HCT116 (cell line): ENCODE results near the gene RASSF9. TPM values are rescaled to one million over a fixed set of nuclear protein-coding genes. Genes with fewer than 3 reads are reported as not detected.
A peak's percentile ranks its signal among the peaks of the same experiment; 100 is the strongest.

Experiments
- ATAC-seq: fragments of 200-7000 bp; cut with Tn5 transposase; 2 replicates; pipeline ENCODE4 v1.9.1; 2020; ENCODE audit warnings: mild to moderate bottlenecking, moderate library complexity
- BruUV-seq: library from RNA; stranded (reverse); fragments of 400-500 nt; replicated peaks from 2 replicates; lab custom pipeline; 2021; lab: Mats Ljungman, UMichigan
- CTCF ChIA-PET: fragments of 300-600 bp; sonication (Branson Sonifier 250); formaldehyde crosslinking; loops from one replicate; lab custom pipeline; 2021; ENCODE audit warnings: antibody characterized with exemption; lab: Charles Lee
- POLR2A ChIA-PET: fragments of 300-600, 350-600 bp; sonication (Branson Sonifier 250); formaldehyde crosslinking; loops from one replicate; lab custom pipeline; 2021; ENCODE audit warnings: antibody characterized with exemption; lab: Charles Lee
- RAD21 ChIA-PET, 2 experiments: fragments of 300-600 bp; sonication (Branson Sonifier 250); formaldehyde crosslinking; loops; one replicate each; lab custom pipeline; 2023; ENCODE audit warnings: low total read pairs in 2 of 2; ENCODE audit not compliant: uncharacterized antibody in 2 of 2, unreplicated experiment in 2 of 2, low non-redundant PET in 1 of 2; lab: Charles Lee
- DNase-seq: peaks from one replicate; pipeline ENCODE4 v3.0.0-alpha.2; 2010; ENCODE audit warnings: low read depth, low spot score
- H2AFZ ChIP-seq: fragments of 200-600 bp; shearing (Covaris generic), sonication (generic); 2 replicates; pipeline ENCODE4 v1.6.1; 2017; ENCODE audit warnings: low read depth, mixed run types, mixed read lengths, antibody characterized with exemption, low read length; ENCODE audit not compliant: poor library complexity, severe bottlenecking
- H3K27ac ChIP-seq: 2 replicates; pipeline ENCODE4 v1.5.1; 2012; ENCODE audit warnings: low read depth, low read length
- H3K27me3 ChIP-seq: fragments of 200-600 bp; sonication (generic); 2 replicates; pipeline ENCODE4 v1.6.1; 2016; ENCODE audit warnings: mixed run types, low read length, mixed read lengths; ENCODE audit not compliant: insufficient read depth
- H3K36me3 ChIP-seq, 2 experiments: fragments of 200-500 bp in 1 of 2; fragments of 200-600 bp in 1 of 2; sonication (Bioruptor generic) in 1 of 2; sonication (generic) in 1 of 2; 2 replicates each; pipeline versions ENCODE4 v1.5.1 to v1.6.1; 2014 to 2016; ENCODE audit warnings: low read length in 2 of 2, inconsistent platforms in 1 of 2, mixed read lengths in 1 of 2, mixed run types in 1 of 2; ENCODE audit not compliant: insufficient read depth in 2 of 2, control insufficient read depth in 1 of 2
- H3K4me1 ChIP-seq, 2 experiments: fragments of 200-600 bp in 1 of 2; sonication (generic) in 1 of 2; 2 replicates each; pipeline versions ENCODE4 v1.5.1 to v1.6.1; 2012 to 2017; ENCODE audit warnings: low read length in 2 of 2, inconsistent platforms in 1 of 2, mild to moderate bottlenecking in 1 of 2, mixed read lengths in 1 of 2, mixed run types in 1 of 2, moderate library complexity in 1 of 2; ENCODE audit not compliant: insufficient read depth in 2 of 2, control insufficient read depth in 1 of 2
- H3K4me2 ChIP-seq: fragments of 200-600 bp; sonication (generic); 2 replicates; pipeline ENCODE4 v1.6.1; 2017; ENCODE audit warnings: mixed run types, low read length, mixed read lengths
- H3K4me3 ChIP-seq, 2 experiments: fragments of 200-600 bp in 1 of 2; sonication (generic) in 1 of 2; replicated peaks in 1 of 2; 2 replicates each; pipeline ENCODE4 v1.5.1; 2011 to 2016; ENCODE audit warnings: low read length in 2 of 2, control low read depth in 1 of 2, low read depth in 1 of 2, mild to moderate bottlenecking in 1 of 2, mixed read lengths in 1 of 2, mixed run types in 1 of 2
- H3K79me2 ChIP-seq: fragments of 200-600 bp; sonication (generic); 2 replicates; pipeline ENCODE4 v1.6.1; 2017; ENCODE audit warnings: mild to moderate bottlenecking, mixed run types, low read length, moderate library complexity, mixed read lengths; ENCODE audit not compliant: insufficient read depth
- H3K9ac ChIP-seq: fragments of 200-600 bp; sonication (generic); 2 replicates; pipeline ENCODE4 v1.6.1; 2016; ENCODE audit warnings: low read length, mixed read lengths
- H3K9me2 ChIP-seq: fragments of 200-600 bp; sonication (generic), shearing (Covaris generic); 2 replicates; pipeline ENCODE4 v1.6.1; 2017; ENCODE audit warnings: mixed run types, mild to moderate bottlenecking, moderate library complexity; ENCODE audit not compliant: insufficient read depth
- H3K9me3 ChIP-seq, 2 experiments: fragments of 200-500 bp in 1 of 2; fragments of 200-600 bp in 1 of 2; sonication (Bioruptor generic) in 1 of 2; sonication (generic) in 1 of 2; 2 replicates each; pipeline ENCODE4 v1.6.1; 2014 to 2017; ENCODE audit warnings: low read length in 2 of 2, mixed read lengths in 2 of 2, inconsistent platforms in 1 of 2, low read depth in 1 of 2, mild to moderate bottlenecking in 1 of 2, mixed run types in 1 of 2, moderate library complexity in 1 of 2; ENCODE audit not compliant: control insufficient read depth in 1 of 2, insufficient read depth in 1 of 2
- H4K20me1 ChIP-seq: fragments of 200-600 bp; sonication (generic), shearing (Covaris generic); 2 replicates; pipeline ENCODE4 v1.6.1; 2017; ENCODE audit warnings: mixed run types, mild to moderate bottlenecking, moderate library complexity; ENCODE audit not compliant: insufficient read depth
- ATF3 ChIP-seq: IDR thresholded peaks from 2 replicates; pipeline ENCODE4 v1.6.1; 2012
- CEBPB ChIP-seq: IDR thresholded peaks from 2 replicates; pipeline ENCODE4 v1.6.1; 2012; ENCODE audit warnings: low read depth
- ELF1 ChIP-seq: IDR thresholded peaks from 2 replicates; pipeline ENCODE4 v1.6.1; 2012; ENCODE audit warnings: low read depth, borderline replicate concordance
- EZH2 ChIP-seq: fragments of 200-600 bp; sonication (generic); IDR thresholded peaks from 2 replicates; pipeline ENCODE4 v1.6.1; 2017; ENCODE audit warnings: antibody characterized with exemption, mixed run types
- EZH2phosphoT487 ChIP-seq: fragments of 200-600 bp; IDR thresholded peaks from 2 replicates; pipeline ENCODE4 v1.6.1; 2018; ENCODE audit warnings: antibody characterized with exemption, borderline replicate concordance
- JUND ChIP-seq: IDR thresholded peaks from 2 replicates; pipeline ENCODE4 v1.6.1; 2012
- RAD21 ChIP-seq: IDR thresholded peaks from 2 replicates; pipeline ENCODE4 v1.6.1; 2012; ENCODE audit warnings: low read depth, mild to moderate bottlenecking
- intact Hi-C: fragments of 100-400 bp; cut with micrococcal nuclease; formaldehyde crosslinking; loops from 2 replicates; pipeline ENCODE4 v1.10.0; 2022
- total RNA-seq: library from RNA; stranded (reverse); gene quantifications from one replicate; pipeline ENCODE4 v1.2.1, GENCODE V29; 2021; ENCODE audit not compliant: unreplicated experiment

RASSF9 gene
- total RNA-seq, 1 experiment from 2014 or later, result not detected

- CTCF ChIA-PET, result no interaction called here
- POLR2A ChIA-PET, result no interaction called here
- H3K9me2 ChIP-seq, result no peaks in the 10 kb centered on the region
- DNase-seq (no peak), ATAC-seq (no peak)
- intact Hi-C loops, result no loop called here
- no TSS peak for BruUV-seq
- no peak overlapping the region for H3K4me3 ChIP-seq
- H3K79me2 ChIP-seq, result no peaks in the 10 kb centered on the region
- TF ChIP-seq EZH2 (no peak), CEBPB (peak; percentile 62)
- no peak overlapping the region for H3K4me2 ChIP-seq
- no peaks in the 10 kb centered on the region for H3K36me3 ChIP-seq
- no peak overlapping the region for H3K27ac ChIP-seq
- no peaks in the 10 kb centered on the region for H4K20me1 ChIP-seq
- no peak overlapping the region for H3K9ac ChIP-seq
- no peaks in the 10 kb centered on the region for H3K9me3 ChIP-seq
- H2AFZ ChIP-seq, result peak overlapping the region; percentile 47
- no peaks in the 10 kb centered on the region for H3K27me3 ChIP-seq
- peaks cover 0 to 9% of the 10 kb centered on the region in 2 experiments; a peak in 2 of 4 replicates for H3K4me1 ChIP-seq
- RAD21 ChIA-PET, result no interaction called here
Observed at GRCh38 chr12:85803231-85803630, 33.0 kb downstream of the RASSF9 start.

- CTCF ChIA-PET, result no interaction called here
- Histone ChIP-seq H3K4me3 (no peak overlapping the region), H2AFZ (no peak overlapping the region), H3K9me3 (no peaks in the 10 kb centered on the region), H3K79me2 (no peaks in the 10 kb centered on the region), H3K4me1 (no peaks in the 10 kb centered on the region), H3K9ac (no peak overlapping the region), H3K27ac (no peak overlapping the region), H4K20me1 (no peaks in the 10 kb centered on the region), H3K36me3 (no peaks in the 10 kb centered on the region), H3K9me2 (no peaks in the 10 kb centered on the region), H3K27me3 (no peaks in the 10 kb centered on the region), H3K4me2 (no peak overlapping the region)
- no TSS peak for BruUV-seq
- POLR2A ChIA-PET, result no interaction called here
- no peak for DNase-seq
- RAD21 ChIA-PET, result no interaction called here
- intact Hi-C loops, result no loop called here
- no peak for TF ChIP-seq ELF1
- TF ChIP-seq RAD21, result no peak
- TF ChIP-seq EZH2phosphoT487, result no peak
- TF ChIP-seq JUND, result no peak
- TF ChIP-seq ATF3, result no peak
- ATAC-seq, result no peak
Observed at GRCh38 chr12:85798122-85798521, 38.1 kb downstream of the RASSF9 start.
